Measurements from ENCODE around the gene MARCHF3. TPM values are rescaled to one million over a fixed set of nuclear protein-coding genes. Genes with fewer than 3 reads are reported as not detected.

The MARCHF3 gene
- total and polyA plus RNA-seq, 2 donors (not counting 3 experiments of a cell fraction or from before 2014, with no cell fraction given) = 31.9 to 35.0 TPM

DNA sequence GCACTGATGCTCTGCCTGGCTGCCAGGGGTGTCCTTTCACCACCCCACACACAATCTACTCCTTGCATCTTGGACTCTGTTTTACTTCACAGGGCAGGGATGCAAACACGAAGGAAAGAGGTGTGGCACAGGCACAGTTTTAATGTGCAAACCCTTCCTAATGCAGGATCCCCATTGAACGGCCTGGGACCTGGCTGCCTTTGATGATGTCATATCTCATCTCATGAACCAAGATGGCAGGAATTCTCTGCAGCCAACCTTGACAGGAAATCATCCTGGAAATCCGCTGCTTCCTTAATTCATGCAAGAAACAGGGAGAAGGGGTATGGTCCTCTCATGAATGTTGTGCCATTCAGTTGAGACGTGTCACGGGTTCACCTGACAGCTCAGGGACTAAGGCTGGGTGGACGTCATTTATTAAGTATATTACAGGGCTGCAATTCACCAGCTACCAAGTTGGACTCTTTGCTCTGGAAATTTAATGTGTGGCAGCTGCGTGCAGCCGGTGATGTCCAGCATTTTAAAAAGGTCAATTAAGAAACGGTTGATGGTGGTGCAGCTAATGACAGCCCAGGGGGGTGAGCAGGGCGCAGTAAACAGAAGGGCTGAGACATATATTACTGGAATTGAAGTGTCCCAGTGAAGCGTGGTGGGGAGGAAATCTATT lies 161.9 kb downstream of the MARCHF3 start:
- no peak overlapping the region for H3K27ac ChIP-seq (ENCODE audit: insufficient read depth, low read depth, low read length)
- H3K9me3 ChIP-seq (replicated peaks; ENCODE audit: control insufficient read depth, insufficient read depth, low read length) = no peaks in the 10 kb centered on the region
- CTCF ChIA-PET = no interaction called here
- no peak for FAIRE-seq
- intact Hi-C loops (cut with micrococcal nuclease) = loop anchor here (5.0 kb wide), 1 partner anchor 174 kb away; no protein-coding TSS in a partner anchor
- no peak overlapping the region for H2AFZ ChIP-seq (ENCODE audit: low read depth, low read length)
- POLR2A ChIA-PET = no interaction called here
- H3K9ac ChIP-seq (replicated peaks; ENCODE audit: extremely low read depth, insufficient read depth, low read length) = no peak overlapping the region
- H3K9me1 ChIP-seq (replicated peaks; ENCODE audit: control insufficient read depth, extremely low read depth, insufficient read depth, low read length) = no peaks in the 10 kb centered on the region
- H3K36me3 ChIP-seq (ENCODE audit: control insufficient read depth in 2 of 2, extremely low read depth in 1 of 2, insufficient read depth in 2 of 2, low read length in 2 of 2) = no peaks in the 10 kb centered on the region
- no peak overlapping the region for H3K4me3 ChIP-seq (replicated peaks in 1 of 3; ENCODE audit: insufficient read depth in 1 of 3, low read depth in 1 of 3, low read length in 3 of 3)
- DNase-seq (ENCODE audit: low read depth, low spot score) = no peak
- peaks cover 14% of the 10 kb centered on the region for H3K4me1 ChIP-seq (ENCODE audit: control insufficient read depth, extremely low read depth, insufficient read depth, low read length)
- dilution Hi-C loops (cut with MboI; ENCODE audit: extremely low pct_ligation_motif_present, low sequenced_read_pairs) = no loop called here
- TF ChIP-seq EZH2 (IDR thresholded peaks at IDR 0.05; ENCODE audit: borderline replicate concordance, low read depth, low read length, severe bottlenecking) = no peak
- TF ChIP-seq, protein P1, sequence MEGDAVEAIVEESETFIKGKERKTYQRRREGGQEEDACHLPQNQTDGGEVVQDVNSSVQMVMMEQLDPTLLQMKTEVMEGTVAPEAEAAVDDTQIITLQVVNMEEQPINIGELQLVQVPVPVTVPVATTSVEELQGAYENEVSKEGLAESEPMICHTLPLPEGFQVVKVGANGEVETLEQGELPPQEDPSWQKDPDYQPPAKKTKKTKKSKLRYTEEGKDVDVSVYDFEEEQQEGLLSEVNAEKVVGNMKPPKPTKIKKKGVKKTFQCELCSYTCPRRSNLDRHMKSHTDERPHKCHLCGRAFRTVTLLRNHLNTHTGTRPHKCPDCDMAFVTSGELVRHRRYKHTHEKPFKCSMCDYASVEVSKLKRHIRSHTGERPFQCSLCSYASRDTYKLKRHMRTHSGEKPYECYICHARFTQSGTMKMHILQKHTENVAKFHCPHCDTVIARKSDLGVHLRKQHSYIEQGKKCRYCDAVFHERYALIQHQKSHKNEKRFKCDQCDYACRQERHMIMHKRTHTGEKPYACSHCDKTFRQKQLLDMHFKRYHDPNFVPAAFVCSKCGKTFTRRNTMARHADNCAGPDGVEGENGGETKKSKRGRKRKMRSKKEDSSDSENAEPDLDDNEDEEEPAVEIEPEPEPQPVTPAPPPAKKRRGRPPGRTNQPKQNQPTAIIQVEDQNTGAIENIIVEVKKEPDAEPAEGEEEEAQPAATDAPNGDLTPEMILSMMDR (IDR thresholded peaks at IDR 0.05; ENCODE audit: extremely low read depth in 1 of 2, insufficient read depth in 1 of 2, low read depth in 1 of 2, low read length in 2 of 2) = no peak
- TF ChIP-seq JUN (IDR thresholded peaks at IDR 0.05; ENCODE audit: borderline replicate concordance, insufficient read depth, insufficient read length, low read depth) = no peak
- no peak for TF ChIP-seq GATA2 (IDR thresholded peaks at IDR 0.05; ENCODE audit: insufficient read depth, insufficient read length, low read depth, low read length)
- TF ChIP-seq POLR2A (IDR thresholded peaks at IDR 0.05; ENCODE audit: low read depth, low read length) = no peak
- TF ChIP-seq, protein P2, sequence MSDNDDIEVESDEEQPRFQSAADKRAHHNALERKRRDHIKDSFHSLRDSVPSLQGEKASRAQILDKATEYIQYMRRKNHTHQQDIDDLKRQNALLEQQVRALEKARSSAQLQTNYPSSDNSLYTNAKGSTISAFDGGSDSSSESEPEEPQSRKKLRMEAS (IDR thresholded peaks at IDR 0.05; ENCODE audit: insufficient read depth, insufficient read length) = no peak
- TF ChIP-seq FOS (IDR thresholded peaks at IDR 0.05; ENCODE audit: borderline replicate concordance, insufficient read depth, low read length) = no peak
- TF ChIP-seq POLR2AphosphoS5 (IDR thresholded peaks at IDR 0.05; ENCODE audit: insufficient read depth, low read depth, low read length) = no peak
- no peak for TF ChIP-seq MYC (IDR thresholded peaks at IDR 0.05; ENCODE audit: low read depth, low read length)
- H4K20me1 ChIP-seq (replicated peaks; ENCODE audit: control insufficient read depth, extremely low read depth, insufficient read depth, low read length) = no peaks in the 10 kb centered on the region
- H3K27me3 ChIP-seq (ENCODE audit: control insufficient read depth in 2 of 2, insufficient read depth in 2 of 2, low read length in 2 of 2) = no peaks in the 10 kb centered on the region
- BruUV-seq (replicated peaks) = no TSS peak
- no peaks in the 10 kb centered on the region for H3K79me2 ChIP-seq (ENCODE audit: control insufficient read depth, insufficient read depth, low read length)
- H3K4me2 ChIP-seq (ENCODE audit: insufficient read depth, low read length) = no peak overlapping the region

Data from endothelial cell of umbilical vein (primary cell).